ENCODE measurements around the gene NAA10.

The NAA10 gene

GRCh38 chrX:153927922-153928760 is 6.7 kb downstream of the NAA10 start:
- peak; percentile 88 for DNase-seq

GRCh38 chrX:153927672-153927921 is 7.2 kb downstream of the NAA10 start:
- no peak for DNase-seq

DNA sequence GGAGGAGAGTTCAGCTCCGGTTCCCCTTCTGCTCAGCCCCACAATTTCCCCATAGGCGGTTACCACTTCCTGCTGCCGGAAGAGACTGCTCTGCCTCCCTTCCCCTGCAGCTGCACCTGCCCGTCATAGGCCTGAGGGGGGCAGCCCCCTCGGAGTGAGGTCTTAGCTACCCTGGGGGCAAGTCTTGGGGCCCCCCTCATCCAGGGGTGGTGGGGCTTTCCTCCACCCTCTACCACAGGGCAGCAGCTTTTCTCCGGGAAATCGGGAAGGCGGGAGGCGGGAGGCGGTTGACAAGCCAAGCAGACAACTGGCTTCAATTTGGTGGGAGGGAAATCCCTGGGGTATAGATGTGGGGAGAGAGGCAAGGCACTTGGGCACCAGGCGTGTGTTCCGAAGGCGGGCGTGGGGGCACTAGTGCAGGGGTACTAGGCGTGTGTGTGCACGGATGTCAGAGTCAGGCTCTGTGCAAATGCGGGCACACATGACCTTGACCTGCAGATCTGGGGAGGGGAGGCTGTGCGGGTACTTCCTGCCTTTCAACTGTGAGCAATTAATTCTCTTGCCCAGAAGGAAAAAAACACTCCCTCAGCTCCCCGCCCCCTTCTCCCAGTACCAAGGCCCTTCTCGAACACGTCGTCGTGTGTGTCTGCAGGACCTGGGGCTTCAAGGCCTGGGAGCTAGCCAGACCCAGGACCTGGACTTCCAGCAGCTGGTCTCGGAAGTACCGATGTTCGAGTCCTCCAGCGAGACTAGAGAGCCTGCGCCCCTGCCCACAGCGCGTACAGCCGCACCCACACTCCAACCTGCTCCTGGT is 7.8 kb downstream of the NAA10 start:
- DNase-seq, result peak; percentile 92

GRCh38 chrX:153926552-153926857 is 8.3 kb downstream of the NAA10 start:
- DNase-seq, result no peak

GRCh38 chrX:153925739-153926551 is 8.9 kb downstream of the NAA10 start, which contains the start of gene ARHGAP4:
Gene ARHGAP4 (minus strand): TSS chrX:153926264. CDS start chrX:153926202, 62 bp downstream.
- DNase-seq, result no peak

DNA sequence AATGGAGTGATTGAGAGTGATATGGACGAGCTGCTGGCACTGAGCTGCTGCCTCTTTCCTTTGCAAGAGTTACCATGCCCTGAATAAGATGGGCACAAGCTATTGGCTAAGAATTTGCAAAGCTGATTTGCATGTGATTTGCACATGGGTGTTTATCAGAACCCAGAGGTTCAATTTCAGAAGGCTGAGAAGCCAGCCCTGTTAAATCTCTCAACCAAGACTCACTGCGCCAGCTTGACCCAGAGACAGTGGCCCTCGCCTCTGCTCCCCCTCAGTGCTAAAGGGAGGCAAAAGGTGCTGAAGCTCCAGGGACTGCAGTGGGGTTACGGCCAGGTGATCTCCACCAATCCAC is 9.5 kb downstream of the NAA10 start:
- DNase-seq, result no peak

DNA sequence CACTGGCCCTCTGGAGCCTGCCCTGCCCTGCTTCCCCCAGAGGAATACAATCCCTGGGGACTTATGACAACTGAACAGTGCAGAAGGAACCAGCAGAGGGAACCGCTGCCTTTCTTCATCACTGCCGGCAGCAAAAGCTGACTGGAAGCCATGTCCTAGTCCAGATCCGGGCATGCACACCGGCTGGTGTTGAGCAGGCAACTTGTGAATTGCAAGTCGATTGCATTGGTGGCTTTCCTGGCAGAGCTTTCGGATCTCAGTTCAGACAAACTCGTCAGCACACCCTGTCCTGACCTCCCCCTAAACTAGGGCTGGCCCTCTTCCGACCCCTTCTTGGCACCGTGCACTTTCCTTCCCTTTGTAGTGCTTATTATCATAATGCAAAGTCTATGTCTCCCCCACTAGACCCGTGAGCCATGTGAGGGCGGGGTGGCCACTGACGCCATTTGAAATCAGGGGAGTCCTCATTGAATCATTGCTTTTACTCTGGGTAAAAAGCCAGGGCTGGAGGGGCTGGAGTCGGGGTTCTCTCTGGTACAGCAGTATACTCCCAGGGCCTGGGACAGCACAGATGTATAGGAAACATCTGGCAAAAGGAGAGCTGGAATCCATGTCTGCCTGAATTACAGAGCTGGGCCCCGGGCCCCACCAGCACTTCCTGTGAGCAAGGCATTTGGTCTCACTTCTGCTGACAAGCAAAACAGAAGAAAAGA is 10.5 kb downstream of the NAA10 start:
- peak; percentile 46 for DNase-seq

DNA sequence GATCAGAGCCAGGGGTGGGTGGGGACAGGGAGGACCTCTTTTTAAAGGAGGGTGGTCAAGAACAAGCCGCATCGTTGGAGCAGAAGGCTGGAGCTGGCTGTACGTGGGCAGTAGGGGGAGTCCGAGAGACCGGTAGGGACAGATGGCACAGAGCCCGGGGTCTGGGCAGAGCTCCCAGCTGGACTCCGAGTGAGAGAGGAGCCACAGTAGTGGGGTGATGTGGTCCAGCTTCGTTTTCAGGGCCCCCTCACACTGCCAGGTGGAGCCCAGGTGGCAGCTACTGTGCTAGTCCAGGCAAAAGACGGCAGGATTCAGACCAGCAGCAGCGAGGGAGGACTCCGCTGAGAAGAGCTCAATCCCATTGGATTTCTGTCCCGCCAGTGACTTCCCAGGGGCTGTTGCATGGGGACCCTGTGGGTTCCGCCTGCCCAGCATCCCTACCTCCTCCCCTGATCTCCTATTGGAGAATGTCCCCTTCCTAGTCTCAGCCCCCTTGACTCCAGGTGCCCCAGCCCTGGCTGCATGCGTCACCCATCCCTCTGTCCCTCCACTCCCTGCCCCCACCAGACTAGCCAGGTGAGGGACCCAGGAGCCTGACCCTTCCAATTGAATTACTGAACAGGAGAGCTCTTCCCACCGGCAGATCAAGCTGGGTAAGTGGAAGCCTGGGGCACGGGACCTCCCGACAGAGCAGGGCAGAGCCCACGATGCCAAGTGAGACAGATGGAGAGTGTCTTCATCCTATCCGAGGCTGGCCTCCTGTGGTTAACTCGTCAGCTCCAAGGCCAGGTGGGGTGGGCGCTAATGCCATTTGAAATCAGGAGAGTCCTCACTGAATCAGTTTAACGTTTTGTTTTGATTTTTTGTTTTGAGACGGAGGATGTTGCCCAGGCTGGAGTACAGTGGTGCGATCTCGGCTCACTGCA is 11.6 kb downstream of the NAA10 start:
- DNase-seq, result no peak

- DNase-seq, result peak; percentile 20
Measured at GRCh38 chrX:153921511-153922446, 13.1 kb downstream of the NAA10 start.

DNA sequence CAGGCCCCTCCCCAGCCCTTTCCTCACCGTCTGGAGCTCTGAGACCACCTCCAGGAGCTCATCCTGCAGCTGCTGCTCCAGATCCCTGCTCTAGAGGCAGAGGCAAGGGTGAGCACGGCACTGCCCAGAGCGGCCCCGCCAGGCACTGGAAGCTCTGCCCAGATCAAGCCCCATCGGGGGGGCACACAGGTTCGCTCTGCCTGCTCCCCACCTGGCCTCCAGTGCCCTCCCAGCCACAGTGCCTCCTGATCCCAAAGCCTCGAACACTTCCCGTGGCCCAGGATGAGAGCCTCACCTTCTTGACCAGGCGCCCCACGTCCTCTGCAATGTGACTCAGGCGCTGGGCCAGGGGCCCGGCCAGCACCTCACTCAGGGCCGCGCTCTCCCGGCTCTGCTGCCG is 13.8 kb downstream of the NAA10 start:
- no peak for DNase-seq

GRCh38 chrX:153920546-153920945 is 14.3 kb downstream of the NAA10 start:
- DNase-seq, result no peak

DNA sequence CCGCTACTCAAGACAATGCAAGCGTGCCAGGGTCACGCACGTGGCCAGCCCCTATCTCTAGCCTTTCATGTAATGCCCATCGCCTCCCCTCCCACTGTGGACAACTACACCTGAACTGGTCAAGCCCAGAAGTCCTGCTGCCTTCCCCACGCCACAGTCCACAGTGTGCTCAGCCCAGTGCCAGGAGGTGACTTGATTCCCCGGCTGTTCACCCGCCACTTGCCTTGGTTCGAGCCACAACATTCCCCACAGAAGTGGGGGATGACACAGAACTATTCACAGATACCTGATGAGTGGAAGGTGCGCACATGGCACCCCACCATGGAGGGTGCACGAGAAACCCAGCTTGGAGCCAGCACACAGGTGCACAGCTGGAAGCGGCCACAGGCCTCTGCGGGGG is 15.6 kb downstream of the NAA10 start:
- no peak for DNase-seq

GRCh38 chrX:153917869-153918268 is 17.0 kb downstream of the NAA10 start:
- DNase-seq, result no peak

DNA sequence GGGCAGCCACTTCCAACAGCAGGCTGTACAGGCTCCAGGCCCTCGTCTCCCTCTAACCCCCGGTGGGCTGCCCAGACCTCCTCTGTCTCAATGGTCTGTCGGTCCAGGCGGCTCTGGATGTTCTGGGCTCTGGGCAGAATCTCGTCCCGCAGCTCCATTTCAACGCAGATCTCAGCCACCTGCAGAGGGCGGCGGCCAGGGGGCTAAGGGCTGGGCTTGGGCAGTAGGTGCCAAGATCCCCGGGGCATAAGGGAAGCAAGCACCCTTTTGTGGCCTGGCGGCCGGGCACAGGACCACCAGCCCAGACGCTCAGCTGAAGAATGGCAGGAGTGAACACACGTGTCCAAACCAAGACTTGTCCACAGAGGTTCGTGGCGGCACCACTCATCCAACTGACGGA is 21.1 kb downstream of the NAA10 start:
- no peak for DNase-seq

DNA sequence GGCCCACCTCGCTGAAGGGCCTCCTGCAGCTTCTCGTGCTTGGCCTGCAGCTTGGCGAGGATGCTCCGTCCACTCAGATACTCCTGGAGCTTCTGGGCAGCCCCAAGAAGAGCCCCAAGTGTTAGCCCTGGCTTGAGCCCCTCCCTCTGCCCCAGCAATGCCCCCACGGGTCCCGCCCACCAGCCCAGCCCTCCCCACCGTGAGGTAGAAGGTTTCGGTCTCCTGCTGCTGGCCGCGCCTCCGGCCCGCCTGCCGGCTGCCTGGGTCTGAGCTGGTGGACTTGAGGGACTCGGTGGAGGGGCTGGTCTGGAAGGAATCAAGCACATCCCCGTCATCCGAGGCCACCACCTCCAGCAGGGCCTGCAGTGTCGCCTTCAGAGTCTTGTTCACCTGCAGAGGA is 21.6 kb downstream of the NAA10 start:
- no peak for DNase-seq

GRCh38 chrX:153911798-153912197 is 23.0 kb downstream of the NAA10 start:
- no peak for DNase-seq

DNA sequence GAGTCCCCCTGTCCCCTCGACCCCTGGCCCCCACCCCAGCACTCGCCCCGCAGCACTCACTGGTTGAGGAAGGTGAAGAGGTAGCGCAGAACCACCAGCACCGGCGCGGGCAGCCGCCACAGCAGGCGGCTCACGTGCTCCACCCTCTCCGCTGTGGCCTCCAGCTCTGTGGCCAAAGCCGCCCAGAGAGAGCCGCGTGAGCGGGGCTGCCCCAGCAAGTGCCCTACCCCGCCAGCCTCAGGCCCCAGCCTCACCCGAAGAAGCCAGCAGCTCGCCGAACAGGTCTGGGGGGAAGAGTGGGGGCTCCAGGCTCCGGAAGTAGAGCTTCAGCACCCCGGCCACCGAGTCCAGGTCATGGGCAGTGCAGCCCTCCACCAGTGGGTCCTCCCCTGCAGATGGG is 24.4 kb downstream of the NAA10 start:
- no peak for DNase-seq

DNA sequence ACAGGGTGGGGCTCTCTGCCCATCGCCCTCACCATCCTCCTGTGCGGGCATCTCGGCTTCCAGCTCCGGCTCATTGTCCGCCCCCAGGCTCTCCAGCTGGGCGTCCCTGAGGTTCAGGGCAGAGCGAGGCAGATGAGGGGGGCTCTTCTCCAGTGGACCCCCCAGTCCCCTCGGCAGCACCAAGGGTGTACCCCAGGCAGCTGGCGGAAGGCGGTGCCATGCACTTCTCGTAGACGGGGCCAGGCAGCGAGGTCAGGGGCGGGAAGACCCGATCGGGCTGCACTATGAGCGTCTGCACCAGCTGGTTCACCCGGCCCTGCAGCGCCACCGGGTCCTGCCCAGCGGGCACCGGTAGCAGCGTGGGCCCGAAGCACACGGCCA is 24.9 kb downstream of the NAA10 start:
- DNase-seq, result no peak

DNA sequence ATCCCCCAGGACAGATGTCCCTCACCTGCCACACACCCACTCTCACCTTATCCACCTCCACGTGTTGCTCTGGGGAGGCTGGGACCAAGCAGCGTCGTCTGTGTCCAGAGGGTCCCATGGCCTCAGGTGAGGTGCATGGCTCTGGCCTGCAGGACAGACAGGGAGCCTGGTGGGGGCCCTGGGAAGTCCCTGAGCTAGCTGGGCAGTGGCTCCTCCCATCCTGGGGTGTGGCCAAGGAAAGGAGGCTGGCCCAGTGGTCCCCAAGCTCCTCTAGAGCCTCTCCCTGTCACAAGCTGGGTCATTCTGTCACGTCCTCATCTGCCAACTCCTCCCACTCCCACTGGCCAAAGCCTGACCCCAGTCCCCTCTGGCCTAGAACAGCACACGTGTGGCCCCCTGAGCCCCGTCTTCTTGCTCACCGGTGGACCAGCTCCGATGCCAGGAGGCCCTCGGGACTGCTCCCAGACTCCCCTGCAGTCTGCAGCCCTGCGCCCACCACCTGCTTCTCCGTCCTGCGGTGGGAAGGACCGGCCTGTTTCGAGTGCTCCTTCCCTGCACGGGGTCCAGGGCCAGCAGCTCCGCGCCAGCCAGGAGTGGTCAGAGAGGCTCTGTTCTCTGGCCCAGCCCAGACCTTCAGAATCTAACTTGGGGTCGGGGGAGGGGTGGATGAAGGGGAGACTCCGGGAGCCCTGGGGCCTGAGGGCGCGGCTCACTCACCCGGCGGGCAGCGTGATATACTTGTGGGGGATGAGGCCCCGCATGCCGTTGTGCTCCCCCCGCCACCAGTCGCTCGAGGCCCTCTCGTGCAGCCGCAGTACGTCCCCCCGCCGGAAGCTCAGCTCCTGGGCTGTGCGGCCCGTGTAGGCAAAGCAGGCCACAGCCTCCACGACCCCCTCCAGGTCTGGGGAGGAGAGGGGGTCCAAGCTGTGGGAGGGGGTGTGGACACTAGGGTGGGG is 25.5 kb downstream of the NAA10 start:
- no peak for DNase-seq
